Tongue (tissue), 2 donors: Measurements from ENCODE around the gene ZNF543. TPM values are rescaled to one million over a fixed set of nuclear protein-coding genes. Genes with fewer than 3 reads are reported as not detected.
A peak's percentile ranks its signal among the peaks of the same experiment; 100 is the strongest.
"Not testable (repeated sequence)": the region's sequence is repeated elsewhere in the genome, so short reads cannot be mapped to it uniquely, and the experiment has no call there.

ENCODE experiments used
- DNase-seq: peaks from one replicate; pipeline ENCODE4 v3.0.0-alpha.2; 2015
- total RNA-seq: library from RNA; depleted of rRNA; stranded (reverse); fragments of >200 nt; gene quantifications from one replicate; pipeline ENCODE4 v1.2.3, GENCODE V29; 2014

ZNF543 gene
- 19.2 TPM for total RNA-seq

DNA sequence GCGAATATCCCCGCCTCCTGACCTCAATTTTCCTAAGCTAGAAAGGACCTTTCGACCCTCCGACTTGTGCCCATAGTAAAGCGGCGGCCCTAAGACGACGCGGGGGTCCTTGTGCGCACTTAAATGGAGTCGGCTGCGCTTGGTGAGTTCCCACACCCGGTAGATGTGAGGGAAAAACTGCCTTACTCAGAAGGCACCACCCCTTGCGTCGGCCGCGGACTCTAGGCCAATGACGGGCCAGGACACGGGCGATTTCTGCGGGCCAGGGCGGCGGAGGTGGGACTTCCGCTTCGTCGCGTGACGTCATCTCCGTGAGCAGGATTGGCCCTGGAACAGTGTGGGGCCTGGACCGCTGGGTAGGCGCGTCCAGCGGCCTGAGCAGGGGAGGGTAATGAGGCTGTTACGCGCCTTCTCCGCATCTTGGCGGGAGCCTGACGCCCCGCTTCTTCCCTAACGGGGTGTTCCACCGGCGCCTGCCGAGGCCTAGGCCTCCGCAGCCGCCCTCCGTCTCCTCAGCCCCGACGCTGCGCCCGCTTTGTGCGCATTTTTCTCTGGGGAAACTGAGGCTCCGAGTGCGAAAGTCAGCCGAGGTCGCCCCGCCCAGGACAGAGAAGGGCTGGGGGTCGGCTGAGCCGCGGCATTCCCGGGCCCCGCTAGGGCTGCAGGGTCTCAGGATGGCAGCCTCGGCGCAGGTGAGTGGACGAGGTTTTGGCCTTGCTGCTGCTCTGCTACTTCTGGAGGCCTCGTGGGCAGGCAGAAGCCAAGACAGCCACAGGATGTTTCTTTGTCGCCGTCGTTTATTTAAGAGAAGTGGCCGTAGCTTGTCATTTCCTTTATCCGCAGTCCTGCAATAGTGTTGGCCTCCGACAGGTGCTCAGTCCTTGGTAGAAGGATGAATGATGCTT is at the start of gene ZNF543:
TSS of gene ZNF543 (plus strand) at position 293 of the 905 bp plus-strand sequence. CDS start at position 675, 382 bp downstream.
- DNase-seq = peak; percentile 99

GRCh38 chr19:57271280-57271679 is 49.0 kb upstream of the ZNF543 start:
- DNase-seq = no peak

- no peak for DNase-seq
Observed at GRCh38 chr19:57273014-57273413, 47.3 kb upstream of the ZNF543 start.

- no peak for DNase-seq
Observed at GRCh38 chr19:57276430-57276829, 43.8 kb upstream of the ZNF543 start.

GRCh38 chr19:57278481-57278880 is 41.8 kb upstream of the ZNF543 start:
- not testable (repeated sequence) for DNase-seq

DNA sequence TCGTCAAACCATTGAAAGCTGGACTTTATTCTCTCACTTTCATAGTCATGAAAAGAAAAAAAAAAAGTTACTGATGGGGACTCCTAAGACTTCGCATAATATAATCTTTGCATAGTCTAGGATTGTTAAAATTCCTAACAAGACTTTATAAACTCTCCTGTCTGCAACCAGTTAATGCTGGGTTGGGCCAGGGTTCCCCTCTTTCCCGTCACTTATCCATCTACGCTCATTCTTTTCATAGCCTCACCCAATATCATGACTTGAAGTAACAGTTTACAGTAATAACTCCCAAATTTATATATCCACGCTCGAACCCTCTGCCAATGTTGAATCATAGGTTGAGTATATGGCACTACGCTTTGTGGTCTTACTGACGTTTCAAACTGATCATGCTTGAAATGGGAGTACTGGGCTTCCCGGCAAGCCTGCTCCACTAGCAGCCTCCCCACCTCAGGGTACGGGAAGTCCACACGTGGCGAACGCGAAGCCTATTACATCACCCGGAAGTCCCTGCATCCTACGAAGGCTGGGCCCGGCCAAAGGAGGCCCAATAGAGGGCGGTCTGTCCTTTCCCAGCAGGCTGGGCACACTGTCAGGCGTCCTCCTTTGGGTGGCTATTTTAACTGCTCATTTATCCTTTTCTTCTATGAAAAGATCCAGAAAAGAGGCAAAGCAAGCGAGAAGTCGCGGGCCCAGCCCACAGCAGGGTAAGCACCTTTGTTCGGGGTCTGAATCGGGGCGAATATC is 40.7 kb upstream of the ZNF543 start:
- peak; percentile 98 for DNase-seq

DNA sequence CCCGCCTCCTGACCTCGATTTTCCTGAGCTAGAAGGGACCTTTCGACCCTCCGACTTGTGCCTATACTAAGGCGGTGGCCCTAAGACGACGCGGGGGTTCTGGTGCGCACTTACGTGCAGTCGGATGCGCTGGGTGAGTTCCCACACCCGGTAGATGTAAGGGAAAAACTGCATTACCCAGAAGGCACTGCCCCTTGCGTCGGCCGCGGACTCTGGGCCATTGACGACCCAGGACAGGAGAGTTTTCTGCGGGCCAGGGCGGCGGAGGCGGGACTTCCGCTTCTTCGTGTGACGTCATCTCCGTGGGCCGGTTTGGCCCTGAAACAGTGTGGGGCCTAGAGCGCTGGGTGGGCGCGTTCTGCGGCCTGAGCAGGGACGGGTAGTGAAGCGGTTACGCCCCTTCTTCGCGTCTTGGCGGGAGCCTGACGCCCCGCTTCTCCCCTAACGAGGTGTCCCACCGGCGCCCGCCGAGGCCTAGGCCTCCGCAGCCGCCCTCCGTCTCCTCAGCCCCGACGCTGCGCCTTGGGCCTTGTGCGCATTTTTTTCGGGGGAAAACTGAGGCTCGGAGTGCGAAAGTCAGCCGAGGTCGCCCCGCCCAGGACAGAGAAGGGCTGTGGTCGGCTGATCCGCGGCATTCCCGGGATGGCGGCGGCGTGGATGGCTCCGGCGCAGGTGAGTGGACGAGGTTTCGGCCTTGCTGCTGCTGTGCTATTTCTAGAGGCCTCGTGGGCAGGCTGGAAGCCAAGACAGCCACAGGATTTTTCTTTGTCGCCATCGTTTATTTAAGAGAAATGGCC is 39.9 kb upstream of the ZNF543 start, which contains the start of gene ZNF460:
TSS of gene ZNF460 (plus strand) at position 321 of the 797 bp plus-strand sequence. CDS start at position 643, 322 bp downstream.
- peak; percentile 99 for DNase-seq

GRCh38 chr19:57280962-57281400 is 39.3 kb upstream of the ZNF543 start:
- peak; percentile 40 for DNase-seq

DNA sequence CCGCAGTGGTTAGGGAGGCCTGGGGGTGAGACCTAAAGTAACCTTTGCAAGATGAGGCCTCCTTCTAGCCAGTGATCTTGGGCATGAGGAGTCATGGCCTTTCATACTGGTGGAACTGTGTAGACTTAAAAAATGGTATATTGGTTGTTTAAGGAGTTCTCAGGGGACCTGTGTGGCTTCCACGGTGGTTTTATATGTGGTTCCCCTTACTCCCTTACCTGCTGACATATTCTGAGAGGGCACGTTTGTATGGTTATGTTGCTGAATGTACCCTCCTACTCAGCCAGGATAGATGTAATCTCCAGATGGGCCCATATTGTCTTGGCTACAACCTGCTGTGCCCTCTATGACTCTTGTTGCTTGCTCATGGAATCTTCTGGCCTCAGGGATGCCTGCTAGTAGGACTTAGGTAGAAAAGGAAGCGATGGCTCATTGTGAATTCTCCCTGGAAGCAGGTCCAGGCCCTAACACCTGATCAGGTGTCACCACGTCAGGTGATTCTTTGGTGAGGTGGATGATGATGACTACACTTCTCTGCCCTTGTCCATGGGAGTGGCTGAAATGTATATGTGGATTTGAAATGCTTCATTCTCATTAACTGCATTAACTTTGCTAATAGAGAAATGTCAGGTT is 38.1 kb upstream of the ZNF543 start:
- DNase-seq = no peak

- no peak for DNase-seq
Observed at GRCh38 chr19:57288373-57288772, 31.9 kb upstream of the ZNF543 start.

GRCh38 chr19:57290970-57291369 is 29.3 kb upstream of the ZNF543 start:
- DNase-seq = no peak

GRCh38 chr19:57292547-57292946 is 27.7 kb upstream of the ZNF543 start:
- DNase-seq = no peak

- no peak for DNase-seq
Observed at GRCh38 chr19:57293719-57294118, 26.6 kb upstream of the ZNF543 start.

GRCh38 chr19:57302020-57302465 is 18.2 kb upstream of the ZNF543 start:
- no peak for DNase-seq

DNA sequence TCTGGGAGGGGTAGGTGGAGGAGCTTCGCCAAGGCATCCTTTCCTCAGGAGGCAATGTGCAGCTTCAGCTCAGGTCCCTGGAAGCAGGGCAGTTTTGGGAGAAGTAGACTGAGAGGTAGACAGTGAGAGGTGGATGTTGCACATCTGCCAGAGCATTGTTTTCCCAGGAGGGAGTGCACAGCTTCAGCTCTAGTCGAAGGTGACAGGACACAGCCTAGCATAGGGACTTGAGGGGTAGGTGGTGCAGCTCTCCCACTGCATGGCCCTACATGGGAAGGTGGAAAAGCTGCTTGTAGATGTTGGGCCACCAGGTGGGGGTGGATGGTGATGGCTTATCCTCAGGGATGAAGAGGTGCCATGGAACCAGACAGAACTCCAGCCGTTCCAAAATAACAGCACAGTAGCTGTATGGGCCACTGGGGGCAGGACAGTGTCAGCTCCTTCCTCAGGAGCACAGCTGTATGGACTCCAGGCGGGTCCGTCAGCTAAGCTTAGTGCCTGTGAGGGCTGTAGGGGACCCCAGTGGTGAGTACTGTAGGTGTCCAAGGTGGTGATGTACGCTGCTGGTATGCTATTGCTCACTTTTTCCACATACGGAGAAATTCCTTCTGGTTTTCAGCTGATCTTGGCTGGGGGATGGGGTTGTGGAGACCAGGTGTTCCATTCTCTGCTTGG is 17.4 kb upstream of the ZNF543 start:
- peak; percentile 12 for DNase-seq

GRCh38 chr19:57305056-57305455 is 15.2 kb upstream of the ZNF543 start:
- no peak for DNase-seq

DNA sequence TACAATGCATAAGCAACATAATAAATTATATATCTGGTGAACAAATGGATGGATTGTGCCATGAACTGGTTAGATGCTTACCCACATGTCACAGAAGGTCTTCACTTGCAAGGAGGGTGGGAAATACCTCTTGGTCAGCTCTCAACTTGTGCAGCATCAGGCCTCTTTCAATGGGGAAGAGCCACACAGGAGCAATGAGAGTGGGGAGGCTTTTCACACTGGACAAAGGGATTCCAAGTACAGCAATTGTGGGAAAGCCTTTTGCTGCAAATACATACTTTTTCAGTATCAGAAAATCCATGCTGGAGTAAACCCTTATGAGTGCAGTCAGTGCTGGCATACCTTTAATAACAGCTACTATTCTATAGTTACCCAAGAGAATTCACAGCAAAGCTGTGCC is 11.8 kb upstream of the ZNF543 start:
- no peak for DNase-seq

DNA sequence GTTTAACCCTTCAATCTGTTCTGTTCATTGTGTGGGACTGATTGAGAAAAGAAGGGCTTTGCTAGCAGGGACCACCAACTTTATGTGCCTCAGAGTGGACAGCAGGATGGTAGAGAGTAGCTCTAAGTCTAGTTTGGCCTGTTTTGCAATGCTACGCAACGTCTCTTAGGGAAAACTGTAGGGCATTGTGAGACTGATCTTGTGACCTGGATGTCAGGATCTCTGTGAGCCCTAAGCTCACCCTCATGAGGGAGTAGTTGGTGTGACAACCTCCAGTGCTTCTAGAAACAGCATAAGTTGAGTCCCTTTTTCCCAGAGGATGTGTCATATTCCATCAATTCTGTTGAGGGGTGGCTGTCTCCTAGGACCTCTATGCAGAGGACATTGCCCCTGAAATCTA is 9.5 kb upstream of the ZNF543 start:
- DNase-seq = no peak

DNA sequence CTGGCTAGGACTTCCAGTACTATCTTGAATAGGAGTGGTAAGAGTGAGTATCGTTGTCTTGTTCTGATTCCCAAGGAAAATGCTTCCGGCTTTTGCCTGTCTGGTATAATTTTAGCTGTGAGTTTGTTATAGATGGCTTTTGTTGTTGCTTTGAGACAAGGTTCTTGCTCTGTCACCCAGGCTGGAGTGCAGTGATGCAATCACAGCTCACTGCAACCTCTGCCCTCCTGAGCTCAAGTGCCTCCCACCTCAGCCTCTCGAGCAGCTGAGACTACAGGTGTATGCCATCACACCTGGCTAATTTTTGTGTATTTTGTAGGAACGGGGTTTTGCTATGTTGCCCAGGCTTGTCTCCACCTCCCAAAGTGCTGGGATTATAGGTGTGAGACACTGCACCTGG is 6.1 kb upstream of the ZNF543 start:
- no peak for DNase-seq

- no peak for DNase-seq
Observed at GRCh38 chr19:57317503-57317902, 2.8 kb upstream of the ZNF543 start.

DNA sequence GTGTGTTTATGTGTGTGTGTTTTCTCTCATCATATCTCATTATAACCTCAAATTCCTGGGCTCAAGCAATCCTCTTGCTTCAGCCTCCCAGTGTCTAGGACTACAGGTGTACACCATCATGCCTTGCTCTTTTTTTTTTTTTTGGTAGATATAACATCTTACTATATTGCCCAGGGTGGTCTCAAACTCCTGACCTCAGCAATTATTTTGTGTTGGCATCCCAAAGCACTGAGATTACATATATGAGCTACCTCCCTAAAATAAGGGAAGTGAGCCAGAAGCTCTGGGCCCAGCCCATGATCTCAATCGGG is 448 bp upstream of the ZNF543 start:
- no peak for DNase-seq
